SJCRH30 (cell line): ENCODE results near the gene ABCA4. TPM values are rescaled to one million over a fixed set of nuclear protein-coding genes. Genes with fewer than 3 reads are reported as not detected.
"Not testable (repeated sequence)": the region's sequence is repeated elsewhere in the genome, so short reads cannot be mapped to it uniquely, and the experiment has no call there.

ENCODE experiments used
- DNase-seq, 2 experiments: peaks; one replicate each; pipeline ENCODE4 v3.0.0-alpha.2; 2015 to 2020
- H3K27ac ChIP-seq: fragments of 250-450 bp; sonication (Bioruptor Pico); 2 replicates; pipeline ENCODE4 v1.5.1; 2020; ENCODE audit warnings: mild to moderate bottlenecking, moderate library complexity
- H3K27me3 ChIP-seq: fragments of 250-450 bp; sonication (Bioruptor Pico); 2 replicates; pipeline ENCODE4 v1.5.1; 2020; ENCODE audit warnings: mild to moderate bottlenecking, moderate library complexity
- H3K36me3 ChIP-seq: fragments of 250-450 bp; sonication (Bioruptor Pico); 2 replicates; pipeline ENCODE4 v1.5.1; 2020; ENCODE audit warnings: mild to moderate bottlenecking, moderate library complexity
- H3K4me1 ChIP-seq: fragments of 250-450 bp; sonication (Bioruptor Pico); 2 replicates; pipeline ENCODE4 v1.5.1; 2020; ENCODE audit warnings: mild to moderate bottlenecking, moderate library complexity
- H3K4me3 ChIP-seq: fragments of 250-450 bp; sonication (Bioruptor Pico); 2 replicates; pipeline ENCODE4 v1.5.1; 2020; ENCODE audit warnings: mild to moderate bottlenecking, moderate library complexity
- H3K9me3 ChIP-seq: fragments of 250-450 bp; sonication (Bioruptor Pico); replicated peaks from 2 replicates; pipeline ENCODE4 v1.5.1; 2020; ENCODE audit warnings: mild to moderate bottlenecking, moderate library complexity
- total RNA-seq: library from RNA; depleted of rRNA; stranded (reverse); fragments of >200 nt; shearing (Covaris generic); gene quantifications from 2 replicates; pipeline ENCODE4 v1.2.3, GENCODE V29; 2014

ABCA4 gene
- total RNA-seq, 1 experiment from 2014 or later = 0.08 TPM

DNA sequence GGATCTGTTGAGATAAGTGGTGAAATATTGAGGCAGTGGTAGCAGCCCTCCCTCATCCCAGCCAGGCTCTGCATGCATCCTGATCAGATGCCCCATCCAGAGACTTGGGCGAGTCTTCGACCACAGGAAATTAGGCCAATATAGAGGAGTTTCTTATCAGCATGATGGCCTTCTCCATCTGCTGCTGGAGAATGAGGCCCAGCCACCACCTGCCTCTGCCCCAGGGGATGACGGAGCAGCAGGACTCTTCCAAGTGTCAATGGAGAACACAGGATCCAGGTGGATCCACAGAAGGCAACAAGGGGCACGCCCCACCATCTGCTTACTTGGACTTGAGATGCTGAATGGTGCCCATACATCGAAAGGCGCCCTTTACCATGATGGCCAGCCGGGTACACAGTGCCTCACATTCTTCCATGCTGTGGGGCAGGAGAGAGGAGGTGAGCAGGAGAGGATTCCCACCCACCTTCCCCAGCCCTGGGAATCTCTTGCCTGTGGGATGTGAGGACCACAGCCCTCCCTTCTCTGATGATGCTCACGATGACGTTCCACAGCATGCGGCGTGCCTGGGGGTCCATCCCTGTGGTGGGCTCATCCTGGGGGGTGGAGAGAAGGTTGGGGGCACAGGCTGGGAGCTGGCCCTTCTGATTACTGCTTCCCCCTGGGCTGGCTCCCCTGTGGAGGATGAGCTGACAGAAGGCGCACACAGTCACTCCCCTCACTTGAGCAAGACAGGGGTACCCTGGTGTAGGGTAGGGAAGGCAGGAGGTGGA, 120.3 kb downstream of the ABCA4 start:
- no peaks in the 10 kb centered on the region for H3K9me3 ChIP-seq
- H3K27me3 ChIP-seq = 0 out of 2 replicates have a peak, but pooled peaks cover 4% of the 10 kb centered on the region
- no peak for DNase-seq
- H3K27ac ChIP-seq = no peak overlapping the region
- H3K4me3 ChIP-seq = no peak overlapping the region
- H3K4me1 ChIP-seq = no peaks in the 10 kb centered on the region
- H3K36me3 ChIP-seq = no peaks in the 10 kb centered on the region

DNA sequence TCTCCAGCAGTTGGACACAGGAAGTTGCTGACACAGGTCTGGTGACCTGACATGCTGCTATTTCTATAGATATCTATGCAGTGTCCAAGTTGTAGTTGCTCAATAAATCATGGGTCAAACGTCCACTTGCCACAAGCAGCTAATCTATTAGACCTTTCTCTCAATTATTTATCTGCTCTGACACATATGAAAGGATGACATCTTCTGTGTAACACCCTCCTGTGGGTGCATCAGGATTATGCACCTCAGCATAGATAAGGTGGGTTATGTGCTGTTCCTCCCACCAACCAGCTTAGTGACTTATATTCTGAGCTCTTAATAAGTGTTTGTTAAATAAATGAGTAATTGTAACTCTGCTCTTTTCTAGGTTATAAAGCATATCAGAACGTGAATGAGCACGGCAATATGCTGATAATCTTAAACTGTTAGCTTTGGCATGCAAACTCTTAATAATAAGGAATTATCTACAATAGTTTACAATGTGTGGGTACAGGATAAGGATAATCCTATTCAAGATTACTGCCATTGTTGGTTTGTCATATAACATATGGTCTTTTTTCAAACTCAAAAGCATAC, 121.0 kb downstream of the ABCA4 start:
- H3K36me3 ChIP-seq = no peaks in the 10 kb centered on the region
- H3K4me3 ChIP-seq = no peak overlapping the region
- DNase-seq = no peak
- H3K4me1 ChIP-seq = no peaks in the 10 kb centered on the region
- H3K27me3 ChIP-seq = 0 out of 2 replicates have a peak, but pooled peaks cover 4% of the 10 kb centered on the region
- H3K27ac ChIP-seq = no peak overlapping the region
- no peaks in the 10 kb centered on the region for H3K9me3 ChIP-seq

DNA sequence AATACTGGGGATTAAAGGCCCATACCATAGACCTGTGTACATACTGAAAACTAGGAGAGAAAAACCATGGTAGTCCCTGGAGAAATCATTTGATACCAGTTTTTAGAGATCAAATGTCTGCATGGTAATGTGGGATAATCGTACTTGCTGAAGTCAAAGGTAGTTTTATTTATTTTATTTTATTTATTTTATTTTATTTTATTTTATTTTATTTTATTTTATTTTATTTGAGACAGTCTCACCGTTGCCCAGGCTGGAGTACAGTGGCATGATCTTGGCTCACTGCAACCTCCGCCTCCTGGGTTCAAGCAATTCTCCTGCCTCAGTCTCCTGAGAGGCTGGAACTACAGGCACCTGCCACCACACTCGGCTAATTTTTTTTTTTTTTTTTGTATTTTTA, 122.4 kb downstream of the ABCA4 start:
- H3K4me3 ChIP-seq, DNase-seq, H3K4me1 ChIP-seq, H3K27me3 ChIP-seq, H3K36me3 ChIP-seq, H3K9me3 ChIP-seq, H3K27ac ChIP-seq: not testable (repeated sequence)

DNA sequence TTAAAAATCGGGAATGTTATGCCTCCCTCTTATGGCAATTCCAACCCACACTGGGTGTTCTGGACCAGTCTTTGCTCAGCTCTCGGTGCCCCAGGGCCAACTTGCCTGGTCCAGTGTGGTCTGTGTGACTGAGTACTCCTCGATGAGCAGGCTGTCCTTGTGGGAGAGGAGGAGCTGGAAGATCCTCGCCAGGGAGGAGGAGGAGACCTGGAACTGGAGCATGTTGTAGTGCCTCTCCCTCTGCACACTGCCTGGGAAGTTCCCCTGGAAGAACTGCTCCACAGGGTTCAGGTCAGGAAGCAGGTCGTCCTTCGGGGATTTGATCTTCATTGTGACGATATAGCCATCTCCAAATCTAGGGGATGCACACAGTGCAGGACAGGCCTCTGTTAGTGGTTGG, 123.2 kb downstream of the ABCA4 start:
- Histone ChIP-seq H3K27ac (no peak overlapping the region), H3K4me3 (no peak overlapping the region), H3K36me3 (no peaks in the 10 kb centered on the region), H3K4me1 (peaks cover 10% of the 10 kb centered on the region), H3K27me3 (no peaks in the 10 kb centered on the region), H3K9me3 (no peaks in the 10 kb centered on the region)
- no peak for DNase-seq

DNA sequence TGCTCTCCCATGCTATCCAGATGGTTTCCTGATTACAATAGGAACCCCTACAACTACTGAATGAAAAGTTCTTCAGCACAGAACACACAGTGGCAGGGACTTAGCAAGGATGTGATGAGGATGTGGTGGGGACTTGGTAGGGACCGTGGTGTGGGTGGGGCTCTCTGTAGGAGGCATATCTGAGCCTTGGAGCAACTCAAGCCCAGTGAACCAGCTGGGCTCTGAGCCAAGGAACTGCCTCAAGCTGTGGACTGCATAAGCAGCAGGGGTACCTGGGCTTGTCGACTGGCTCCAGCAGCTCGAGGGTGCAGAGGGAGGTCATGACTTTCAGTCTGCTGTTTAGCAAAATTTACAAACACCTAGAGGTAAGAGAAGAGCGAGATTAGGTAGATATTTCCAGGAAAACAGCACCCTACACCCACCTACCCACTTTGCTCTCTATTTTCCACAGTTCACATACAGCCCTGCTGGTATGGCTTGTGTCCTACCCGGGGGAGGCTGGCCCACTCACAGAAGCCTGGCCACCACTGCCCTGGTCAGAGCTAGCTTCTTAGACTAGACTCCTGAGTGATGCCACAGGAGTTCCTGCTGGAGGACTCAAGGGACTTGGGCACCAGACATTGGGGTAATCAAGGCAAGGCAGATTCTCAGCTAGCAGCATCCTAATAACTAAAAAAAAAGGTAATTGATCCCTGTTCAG, 125.0 kb downstream of the ABCA4 start:
- no peak overlapping the region for H3K4me3 ChIP-seq
- peaks cover 8% of the 10 kb centered on the region; the same call in 1 of the 2 replicates for H3K27me3 ChIP-seq
- no peaks in the 10 kb centered on the region for H3K36me3 ChIP-seq
- H3K27ac ChIP-seq = no peak overlapping the region
- peak in 1 of 2 experiments; percentile 17 for DNase-seq
- H3K9me3 ChIP-seq = no peaks in the 10 kb centered on the region
- peaks cover 10% of the 10 kb centered on the region for H3K4me1 ChIP-seq

DNA sequence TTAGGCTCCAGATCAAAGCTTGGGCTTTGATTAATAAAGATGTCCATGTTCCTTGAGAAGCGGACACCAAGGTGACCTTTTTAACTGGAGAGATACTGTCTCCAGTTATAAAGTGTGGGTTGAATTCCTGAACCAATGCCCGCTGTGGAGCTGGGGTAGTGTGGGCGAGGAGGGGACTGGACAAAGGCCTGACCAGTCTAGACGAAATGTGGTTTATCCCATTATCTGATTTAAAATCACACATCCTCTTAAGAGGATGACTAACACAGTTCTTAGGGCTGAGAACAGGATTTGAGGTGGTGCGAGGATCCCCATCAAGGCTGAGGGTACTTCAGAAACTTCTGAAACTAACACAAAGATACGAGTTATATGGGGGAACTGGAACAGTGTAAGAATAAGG, 127.2 kb downstream of the ABCA4 start:
- Histone ChIP-seq H3K36me3 (no peaks in the 10 kb centered on the region), H3K4me1 (peaks cover 10% of the 10 kb centered on the region), H3K27me3 (peaks cover 16% of the 10 kb centered on the region; the same call in 1 of the 2 replicates), H3K4me3 (no peak overlapping the region), H3K9me3 (no peaks in the 10 kb centered on the region), H3K27ac (no peak overlapping the region)
- DNase-seq = peak in 1 of 2 experiments; percentile 11

DNA sequence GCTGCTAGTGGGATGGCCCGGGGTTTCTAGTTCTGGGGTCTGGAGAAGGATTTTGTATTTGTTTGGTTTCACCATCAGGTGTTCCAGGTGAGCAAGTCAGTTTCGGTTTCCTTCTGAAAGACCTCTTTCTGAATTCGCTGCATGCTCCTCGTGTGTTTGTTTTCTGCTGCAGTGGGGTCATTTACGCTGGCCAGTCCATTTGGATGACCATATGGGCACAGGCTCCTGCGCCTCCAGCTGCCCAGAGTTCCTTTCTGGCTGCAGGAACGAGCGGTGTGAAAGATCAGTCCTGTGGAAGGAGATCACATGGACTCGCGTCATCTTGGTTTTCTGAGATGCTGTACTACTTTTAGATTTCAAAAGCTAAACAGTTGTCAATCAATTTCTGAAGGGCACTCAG, 128.0 kb downstream of the ABCA4 start:
- Histone ChIP-seq H3K27ac (no peak overlapping the region), H3K4me1 (peaks cover 10% of the 10 kb centered on the region), H3K4me3 (no peak overlapping the region), H3K27me3 (peaks cover 16% of the 10 kb centered on the region; the same call in 1 of the 2 replicates), H3K9me3 (no peaks in the 10 kb centered on the region), H3K36me3 (no peaks in the 10 kb centered on the region)
- no peak for DNase-seq

DNA sequence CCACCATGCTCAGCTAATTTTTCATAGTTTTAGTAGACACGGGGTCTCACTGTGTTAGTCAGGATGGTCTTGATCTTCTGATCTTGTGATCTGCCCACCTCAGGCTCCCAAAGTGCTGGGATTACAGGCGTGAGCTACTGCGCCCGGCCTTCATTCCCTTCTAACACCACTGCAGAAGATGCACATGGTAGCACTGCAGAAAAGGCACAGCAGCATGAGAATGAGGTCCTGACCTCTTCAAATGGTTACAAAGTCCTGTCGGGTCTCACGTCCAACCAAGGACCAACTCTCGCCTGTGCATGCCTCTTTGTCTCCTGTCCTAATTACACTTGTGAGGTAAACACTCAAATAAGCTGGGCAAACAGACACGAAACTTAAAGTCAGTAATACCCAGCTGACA, 128.8 kb downstream of the ABCA4 start:
- no peak overlapping the region for H3K27ac ChIP-seq
- no peaks in the 10 kb centered on the region for H3K36me3 ChIP-seq
- no peak for DNase-seq
- no peak overlapping the region for H3K4me3 ChIP-seq
- peaks cover 10% of the 10 kb centered on the region for H3K4me1 ChIP-seq
- H3K27me3 ChIP-seq = peaks cover 16% of the 10 kb centered on the region; the same call in 1 of the 2 replicates
- no peaks in the 10 kb centered on the region for H3K9me3 ChIP-seq

DNA sequence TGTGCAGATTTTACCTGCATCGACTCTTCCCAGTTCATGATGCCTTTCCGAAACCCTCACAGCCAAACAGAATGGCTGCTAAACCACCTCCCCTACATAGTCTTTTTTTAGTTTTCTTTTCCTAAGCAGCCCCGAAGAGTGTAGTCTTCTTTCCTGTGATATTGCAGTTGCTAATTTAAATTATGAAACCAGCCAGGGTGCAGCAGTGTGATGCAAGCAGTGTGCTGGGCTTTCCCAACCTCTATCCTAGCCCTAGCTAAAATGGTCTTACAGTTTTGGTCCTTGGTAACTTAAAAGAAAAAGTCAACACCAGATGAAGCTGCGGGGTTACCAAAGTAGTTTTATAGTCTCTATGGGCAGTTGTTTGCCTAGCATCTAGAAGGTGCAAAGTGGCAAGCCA, 129.7 kb downstream of the ABCA4 start:
- Histone ChIP-seq H3K27me3 (peaks cover 16% of the 10 kb centered on the region; the same call in 1 of the 2 replicates), H3K9me3 (no peaks in the 10 kb centered on the region), H3K36me3 (no peaks in the 10 kb centered on the region), H3K27ac (no peak overlapping the region), H3K4me1 (peaks cover 10% of the 10 kb centered on the region), H3K4me3 (no peak overlapping the region)
- DNase-seq = no peak

DNA sequence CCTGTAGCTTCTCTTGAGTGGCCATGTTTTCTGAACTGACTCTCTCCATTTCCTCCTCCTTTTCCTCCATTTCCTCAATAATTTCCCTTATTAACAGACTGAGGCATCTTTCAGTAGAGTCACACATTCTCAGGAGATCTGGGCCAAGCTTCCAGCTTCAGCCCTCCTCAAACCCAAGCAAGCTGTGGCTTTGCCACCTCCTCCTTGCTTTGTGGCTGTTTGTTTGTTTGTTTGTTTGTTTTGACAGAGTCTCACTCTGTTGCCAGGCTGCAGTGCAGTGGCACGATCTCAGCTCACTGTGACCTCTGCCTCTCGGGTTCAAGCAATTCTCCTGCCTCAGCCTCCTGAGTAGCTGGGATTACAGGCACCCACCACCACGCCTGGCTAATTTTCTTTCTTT, 130.5 kb downstream of the ABCA4 start:
- DNase-seq, H3K27ac ChIP-seq, H3K4me3 ChIP-seq, H3K9me3 ChIP-seq, H3K36me3 ChIP-seq: not testable (repeated sequence)
- H3K27me3 ChIP-seq = peaks cover 16% of the 10 kb centered on the region; the same call in 1 of the 2 replicates
- peaks cover 10% of the 10 kb centered on the region for H3K4me1 ChIP-seq

DNA sequence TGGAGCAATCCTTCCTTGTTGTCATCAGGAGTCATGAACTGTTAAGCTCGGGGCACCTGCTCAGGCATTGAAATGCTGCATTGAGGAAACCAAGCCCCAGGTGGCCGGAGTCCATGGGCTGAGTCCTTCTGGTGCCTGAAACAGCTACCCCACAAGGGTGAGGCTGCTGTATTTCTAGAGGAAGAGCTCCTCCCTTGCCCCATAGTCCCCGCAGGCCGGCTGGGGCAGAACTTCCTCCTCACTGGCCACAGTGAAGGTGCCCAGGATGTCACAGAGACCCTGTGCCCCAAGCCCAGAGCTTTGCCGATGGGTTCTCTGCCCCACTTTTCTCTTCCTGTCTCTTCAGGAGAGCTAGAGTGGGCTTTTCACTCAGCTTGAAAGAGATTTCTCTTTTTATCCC, 130.9 kb downstream of the ABCA4 start:
- no peaks in the 10 kb centered on the region for H3K9me3 ChIP-seq
- no peak overlapping the region for H3K27ac ChIP-seq

DNA sequence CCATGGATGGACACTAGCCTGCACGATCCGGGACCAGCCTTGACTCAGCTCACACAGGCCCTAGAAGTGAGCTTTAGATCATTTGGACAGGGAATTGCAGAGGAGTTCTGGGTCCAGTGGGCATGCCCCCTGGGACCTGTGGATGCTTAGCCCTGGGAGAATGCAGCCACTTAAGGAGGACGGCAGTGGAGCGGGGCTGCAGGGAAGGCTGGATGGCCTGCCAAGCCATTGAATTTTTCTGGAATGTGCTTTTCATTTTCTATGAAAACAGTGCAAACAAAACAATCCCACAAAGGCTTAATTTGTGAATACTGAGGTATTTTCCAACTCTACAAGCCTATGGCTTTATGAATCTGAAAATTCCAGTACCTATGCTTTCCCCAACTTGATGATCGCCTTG, 131.3 kb downstream of the ABCA4 start:
- H3K27me3 ChIP-seq = peaks cover 16% of the 10 kb centered on the region; the same call in 1 of the 2 replicates
- H3K4me3 ChIP-seq = no peak overlapping the region
- H3K36me3 ChIP-seq = no peaks in the 10 kb centered on the region
- no peak overlapping the region for H3K27ac ChIP-seq
- no peak for DNase-seq
- peaks cover 10% of the 10 kb centered on the region for H3K4me1 ChIP-seq
- no peaks in the 10 kb centered on the region for H3K9me3 ChIP-seq

More for the DNA sequence above, 130.9 kb downstream of the ABCA4 start:
- no peak for DNase-seq
- Histone ChIP-seq H3K4me3 (no peak overlapping the region), H3K36me3 (no peaks in the 10 kb centered on the region), H3K27me3 (peaks cover 16% of the 10 kb centered on the region; the same call in 1 of the 2 replicates), H3K4me1 (peaks cover 10% of the 10 kb centered on the region)

DNA sequence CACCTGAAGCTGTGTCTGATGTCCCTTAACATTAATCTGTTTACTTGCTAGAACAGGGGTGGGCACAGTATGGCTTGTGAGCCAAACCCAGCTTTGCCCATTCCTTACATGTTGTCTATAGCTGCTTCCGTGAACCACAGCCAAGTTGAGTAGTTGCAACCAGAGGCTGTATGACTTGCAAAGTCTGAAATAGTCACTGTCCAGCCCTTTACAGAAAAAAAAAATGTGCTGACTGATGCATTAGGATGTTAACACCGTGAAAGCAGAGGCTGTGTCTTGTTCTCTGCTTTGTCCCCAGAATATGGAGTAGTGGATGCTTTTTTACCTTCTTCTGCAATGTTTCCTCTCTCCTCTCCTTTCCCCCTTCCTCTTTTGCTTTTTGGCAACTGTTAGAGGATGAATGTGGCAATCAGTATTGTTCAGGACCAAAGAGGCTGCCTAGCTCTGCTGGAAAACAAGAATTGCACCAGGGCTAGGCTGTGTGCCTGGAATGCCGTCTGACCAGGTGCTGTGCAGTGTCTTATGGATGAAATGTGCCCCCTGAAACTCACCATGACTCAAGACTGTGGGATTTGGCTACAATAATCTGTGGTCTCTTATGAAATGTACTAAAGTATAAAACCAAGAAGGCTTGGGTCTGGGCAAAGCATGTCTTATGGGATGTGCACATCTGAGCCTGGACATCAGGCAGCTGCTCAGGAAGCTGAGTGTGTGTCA, 132.2 kb downstream of the ABCA4 start:
- no peak overlapping the region for H3K4me3 ChIP-seq
- no peak overlapping the region for H3K27ac ChIP-seq
- no peak for DNase-seq
- H3K9me3 ChIP-seq = no peaks in the 10 kb centered on the region
- H3K36me3 ChIP-seq = no peaks in the 10 kb centered on the region
- peaks cover 8% of the 10 kb centered on the region for H3K4me1 ChIP-seq
- H3K27me3 ChIP-seq = peaks cover 16% of the 10 kb centered on the region; the same call in 1 of the 2 replicates

DNA sequence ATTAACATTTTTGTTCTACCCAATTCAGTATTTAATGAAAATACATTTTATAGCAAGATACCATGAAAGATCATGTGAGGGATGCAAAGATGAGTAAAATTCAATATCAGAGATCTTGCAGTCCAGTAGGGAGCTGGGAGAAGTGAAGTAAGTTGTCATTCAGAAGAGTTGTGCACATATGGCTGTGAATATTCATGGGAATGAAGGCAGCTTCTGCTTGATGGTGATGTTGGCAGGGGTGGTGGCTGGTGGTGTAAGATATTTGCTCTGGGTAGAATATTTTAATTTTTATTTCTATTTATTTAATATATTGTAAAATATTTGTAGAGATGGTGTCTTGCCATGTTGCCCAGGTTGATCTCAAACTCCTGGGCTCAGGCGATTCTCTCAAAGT, 139.7 kb downstream of the ABCA4 start:
- Histone ChIP-seq H3K4me1 (no peaks in the 10 kb centered on the region), H3K27me3 (no peaks in the 10 kb centered on the region), H3K4me3 (no peak overlapping the region), H3K27ac (no peak overlapping the region), H3K9me3 (no peaks in the 10 kb centered on the region), H3K36me3 (no peaks in the 10 kb centered on the region)
- DNase-seq = no peak
